Cardiac muscle cell (in vitro differentiated cells and primary cell): ENCODE results near the gene INPP5D. TPM values are rescaled to one million over a fixed set of nuclear protein-coding genes. Genes with fewer than 3 reads are reported as not detected.

Source experiments
- DNase-seq, 2 donors: peaks; one replicate each; pipeline versions ENCODE4 v3.0.0 to v3.0.0-alpha.2; 2010 to 2017; ENCODE audit warnings: low read depth in 1 of 2, low spot score in 1 of 2
- H3K27ac ChIP-seq: fragments of 200-600 bp; sonication (generic); 2 replicates; pipeline ENCODE4 v1.5.1; 2016
- H3K27me3 ChIP-seq: fragments of 200-600 bp; sonication (generic); 2 replicates; pipeline ENCODE4 v1.6.0; 2016; ENCODE audit warnings: control low read depth
- H3K36me3 ChIP-seq: fragments of 200-600 bp; sonication (generic); 2 replicates; pipeline ENCODE4 v1.5.1; 2016; ENCODE audit warnings: control low read depth
- H3K4me1 ChIP-seq: fragments of 200-600 bp; sonication (generic); 2 replicates; pipeline ENCODE4 v1.8.1; 2017; ENCODE audit warnings: low read depth, mild to moderate bottlenecking, mixed run types
- H3K4me3 ChIP-seq: fragments of 200-600 bp; sonication (generic); 2 replicates; pipeline ENCODE4 v1.5.1; 2016; ENCODE audit warnings: mild to moderate bottlenecking
- H3K9me3 ChIP-seq: fragments of 200-600 bp; sonication (generic); 2 replicates; pipeline ENCODE4 v1.5.1; 2017; ENCODE audit warnings: low read depth, mild to moderate bottlenecking, control low read depth
- polyA plus RNA-seq: library from polyadenylated mRNA; unstranded; fragments of >200 nt; fragmentation: Nextera tagmentation; extraction: Ambion mirVana; gene quantifications from 2 replicates; pipeline ENCODE4 v1.2.1, GENCODE V29; 2016
- total RNA-seq: library from RNA; depleted of rRNA; stranded (reverse); fragments of >200 nt; gene quantifications from 2 replicates; pipeline ENCODE4 v1.2.3, GENCODE V29; 2016
- TF ChIP-seq, protein P1 (sequence below): IDR thresholded peaks from 2 replicates; pipeline ENCODE4 v1.5.1; 2012; ENCODE audit warnings: low read depth, mild to moderate bottlenecking, low read length

The INPP5D gene
- total and polyA plus RNA-seq, 2 experiments from 2014 or later: 4.5 to 6.8 TPM

DNA sequence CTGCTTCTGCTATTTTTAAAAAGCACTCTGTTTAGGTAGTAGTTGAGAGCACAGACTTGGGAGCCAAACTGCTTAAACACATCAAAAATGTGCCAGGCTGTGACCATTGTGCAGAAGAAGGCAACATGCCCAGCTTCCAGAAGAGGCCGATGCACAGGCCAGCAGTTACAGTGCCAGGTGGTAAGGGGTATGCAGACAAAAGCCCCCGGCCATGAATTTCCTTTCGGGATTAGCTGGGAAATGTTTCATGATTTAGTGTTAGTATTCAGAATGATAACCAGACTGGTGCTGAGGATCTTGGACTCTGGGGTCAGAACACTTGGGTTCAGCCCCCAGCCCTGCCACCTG lies 151.4 kb downstream of the INPP5D start:
- H3K27me3 ChIP-seq: no peaks in the 10 kb centered on the region
- peaks cover 32% of the 10 kb centered on the region for H3K4me1 ChIP-seq
- H3K9me3 ChIP-seq: no peaks in the 10 kb centered on the region
- H3K4me3 ChIP-seq: no peak overlapping the region
- TF ChIP-seq, protein P1, sequence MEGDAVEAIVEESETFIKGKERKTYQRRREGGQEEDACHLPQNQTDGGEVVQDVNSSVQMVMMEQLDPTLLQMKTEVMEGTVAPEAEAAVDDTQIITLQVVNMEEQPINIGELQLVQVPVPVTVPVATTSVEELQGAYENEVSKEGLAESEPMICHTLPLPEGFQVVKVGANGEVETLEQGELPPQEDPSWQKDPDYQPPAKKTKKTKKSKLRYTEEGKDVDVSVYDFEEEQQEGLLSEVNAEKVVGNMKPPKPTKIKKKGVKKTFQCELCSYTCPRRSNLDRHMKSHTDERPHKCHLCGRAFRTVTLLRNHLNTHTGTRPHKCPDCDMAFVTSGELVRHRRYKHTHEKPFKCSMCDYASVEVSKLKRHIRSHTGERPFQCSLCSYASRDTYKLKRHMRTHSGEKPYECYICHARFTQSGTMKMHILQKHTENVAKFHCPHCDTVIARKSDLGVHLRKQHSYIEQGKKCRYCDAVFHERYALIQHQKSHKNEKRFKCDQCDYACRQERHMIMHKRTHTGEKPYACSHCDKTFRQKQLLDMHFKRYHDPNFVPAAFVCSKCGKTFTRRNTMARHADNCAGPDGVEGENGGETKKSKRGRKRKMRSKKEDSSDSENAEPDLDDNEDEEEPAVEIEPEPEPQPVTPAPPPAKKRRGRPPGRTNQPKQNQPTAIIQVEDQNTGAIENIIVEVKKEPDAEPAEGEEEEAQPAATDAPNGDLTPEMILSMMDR: no peak
- DNase-seq: no peak
- no peaks in the 10 kb centered on the region for H3K36me3 ChIP-seq
- H3K27ac ChIP-seq: no peak overlapping the region

DNA sequence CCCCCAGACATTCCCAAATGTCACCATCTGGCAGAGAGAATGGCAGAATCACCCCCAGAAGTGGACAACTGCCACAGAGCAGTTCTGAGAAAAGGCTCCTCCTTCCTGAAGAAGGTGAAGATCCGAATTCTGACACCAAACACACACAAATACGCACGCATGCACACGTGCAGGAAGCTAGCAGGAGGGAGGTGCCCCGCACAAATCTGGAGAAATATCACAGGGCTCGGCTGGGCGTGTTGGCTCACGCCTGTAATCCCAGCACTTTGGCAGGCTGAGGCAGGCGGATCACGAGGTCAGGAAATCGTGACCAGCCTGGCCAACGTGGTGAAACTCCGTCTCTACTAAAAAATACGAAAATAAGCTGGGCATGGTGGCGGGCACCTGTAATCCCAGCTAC lies 152.9 kb downstream of the INPP5D start:
- Histone ChIP-seq H3K4me3 (no peak overlapping the region), H3K27me3 (no peaks in the 10 kb centered on the region), H3K27ac (no peak overlapping the region), H3K9me3 (no peaks in the 10 kb centered on the region), H3K36me3 (no peaks in the 10 kb centered on the region), H3K4me1 (peaks cover 22% of the 10 kb centered on the region)
- DNase-seq: no peak
- TF ChIP-seq, protein P1: no peak

DNA sequence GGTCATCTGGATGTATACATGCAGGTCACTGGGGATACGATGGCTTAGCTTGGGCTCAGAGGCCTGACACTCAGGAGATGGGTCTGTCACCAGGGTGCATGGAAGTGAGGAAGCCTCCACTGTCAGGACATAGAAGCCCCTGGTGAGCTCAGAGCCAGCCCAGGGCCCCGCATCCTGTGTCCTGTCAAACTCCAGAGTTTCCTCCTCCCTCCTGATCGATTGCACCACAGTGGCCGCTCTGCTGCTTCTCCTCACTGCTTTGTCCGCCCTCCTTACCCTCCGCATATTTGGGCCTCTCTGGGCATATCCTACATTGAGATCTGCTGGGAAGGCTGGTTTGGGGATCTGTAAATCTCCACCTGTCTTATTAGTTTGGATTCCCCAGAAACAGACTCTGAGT lies 153.8 kb downstream of the INPP5D start:
- no peaks in the 10 kb centered on the region for H3K36me3 ChIP-seq
- no peaks in the 10 kb centered on the region for H3K9me3 ChIP-seq
- no peak for DNase-seq
- H3K4me1 ChIP-seq: peaks cover 12% of the 10 kb centered on the region
- H3K27me3 ChIP-seq: no peaks in the 10 kb centered on the region
- H3K4me3 ChIP-seq: no peak overlapping the region
- no peak overlapping the region for H3K27ac ChIP-seq
- TF ChIP-seq, protein P1: no peak

DNA sequence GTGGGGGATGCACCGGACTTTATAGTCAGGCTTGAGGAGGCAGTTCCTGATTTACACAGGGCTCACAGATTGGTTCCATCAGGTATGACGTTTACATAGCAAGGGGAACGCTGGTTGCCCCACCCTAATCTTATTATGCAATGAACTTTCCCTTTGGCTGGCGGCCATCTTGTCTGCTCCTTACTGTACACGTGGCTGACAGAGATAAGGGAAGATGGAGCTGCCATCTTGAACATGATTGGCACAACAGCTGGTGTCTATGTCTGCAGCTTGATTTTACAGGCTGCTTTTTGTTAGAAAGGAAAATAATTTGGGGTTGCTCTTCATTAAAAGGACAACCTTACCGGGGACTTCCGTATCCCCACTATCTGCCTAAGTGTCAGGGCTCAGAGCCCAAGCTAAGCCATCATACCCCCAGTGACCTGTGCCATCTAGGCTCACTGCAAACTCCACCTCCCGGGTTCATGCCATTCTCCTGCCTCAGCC lies 157.8 kb downstream of the INPP5D start:
- Histone ChIP-seq H3K36me3 (no peaks in the 10 kb centered on the region), H3K4me1 (peaks cover 6% of the 10 kb centered on the region), H3K27me3 (no peaks in the 10 kb centered on the region), H3K4me3 (no peak overlapping the region), H3K9me3 (no peaks in the 10 kb centered on the region), H3K27ac (no peak overlapping the region)
- peak in 1 of 2 donors; percentile 58 for DNase-seq
- TF ChIP-seq, protein P1: no peak

DNA sequence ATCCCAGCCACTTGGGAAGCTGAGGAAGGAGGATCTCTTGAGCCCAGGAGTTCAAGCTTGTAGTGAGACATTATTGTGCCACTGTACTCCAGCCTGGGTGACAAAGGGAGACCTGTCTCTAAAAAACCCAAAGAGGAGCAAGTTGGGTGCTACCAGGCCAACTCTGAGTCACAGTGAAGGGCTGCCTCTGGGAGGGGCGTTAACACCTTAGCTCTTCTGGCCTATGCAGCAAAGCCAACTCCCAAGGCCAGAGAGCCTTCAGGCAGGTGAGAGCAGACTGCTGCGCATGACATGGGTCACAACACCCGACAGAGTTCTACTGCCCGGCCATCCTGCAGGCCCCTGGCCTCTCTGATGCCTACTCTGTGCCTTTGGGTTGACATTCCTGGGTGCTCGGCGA lies 158.7 kb downstream of the INPP5D start:
- no peak overlapping the region for H3K27ac ChIP-seq
- H3K27me3 ChIP-seq: no peaks in the 10 kb centered on the region
- H3K4me3 ChIP-seq: no peak overlapping the region
- H3K36me3 ChIP-seq: no peaks in the 10 kb centered on the region
- H3K4me1 ChIP-seq: peaks cover 6% of the 10 kb centered on the region
- TF ChIP-seq, protein P1: no peak
- no peak for DNase-seq
- no peaks in the 10 kb centered on the region for H3K9me3 ChIP-seq

DNA sequence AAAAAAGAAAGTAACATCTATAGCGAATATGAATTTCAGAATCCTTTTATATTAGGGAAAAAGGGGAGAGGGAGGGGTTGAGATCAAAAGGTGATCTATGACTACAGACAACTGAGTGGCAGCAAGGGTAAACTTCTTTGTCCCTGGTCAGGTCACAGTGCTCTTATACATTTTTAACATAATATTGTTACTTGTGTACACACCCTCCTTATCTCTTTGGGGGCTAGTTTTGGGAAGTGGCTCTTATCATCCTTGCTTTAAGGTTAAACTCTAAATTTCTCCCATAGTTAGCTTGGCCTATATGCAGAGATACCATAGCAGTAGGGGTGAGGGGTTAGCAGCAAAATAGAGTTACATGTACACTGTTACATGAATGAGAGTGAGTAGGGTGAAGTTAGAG lies 159.7 kb downstream of the INPP5D start:
- H3K27me3 ChIP-seq: no peaks in the 10 kb centered on the region
- peaks cover 6% of the 10 kb centered on the region for H3K4me1 ChIP-seq
- H3K36me3 ChIP-seq: no peaks in the 10 kb centered on the region
- H3K4me3 ChIP-seq: no peak overlapping the region
- H3K27ac ChIP-seq: no peak overlapping the region
- TF ChIP-seq, protein P1: no peak
- no peaks in the 10 kb centered on the region for H3K9me3 ChIP-seq
- DNase-seq: no peak
